GM13976 (cell line): Measurements from ENCODE around the gene CYP2A13.

Source experiments
- DNase-seq: peaks from one replicate; pipeline ENCODE4 v3.0.0; 2012; ENCODE audit warnings: low spot score
- CTCF ChIP-seq: IDR thresholded peaks from 2 replicates; pipeline ENCODE4 v1.5.1; 2012; ENCODE audit warnings: borderline replicate concordance, mild to moderate bottlenecking; ENCODE audit not compliant: insufficient read depth; ENCODE audit errors: extremely low read depth, missing control alignments, control extremely low read depth
- in situ Hi-C: fragments of 300-500 bp; cut with MboI; formaldehyde crosslinking; loops from one replicate; pipeline ENCODE4 v1.12.0; 2022; ENCODE audit warnings: low sequenced_read_pairs, mixed read lengths, inconsistent platforms; ENCODE audit not compliant: unreplicated experiment

Gene CYP2A13

GRCh38 chr19:41083516-41083915 is 4.7 kb upstream of the CYP2A13 start:
- in situ Hi-C loops: no loop called here
- DNase-seq: no peak
- no peak for TF ChIP-seq CTCF

- no peak for DNase-seq
- in situ Hi-C loops: no loop called here
- no peak for TF ChIP-seq CTCF
Measured at GRCh38 chr19:41085748-41086415, 2.4 kb upstream of the CYP2A13 start.

- no peak for DNase-seq
- in situ Hi-C loops: no loop called here
- TF ChIP-seq CTCF: no peak
Measured at GRCh38 chr19:41089959-41090358, 1.7 kb downstream of the CYP2A13 start.

GRCh38 chr19:41095703-41096102 is 7.5 kb downstream of the CYP2A13 start:
- in situ Hi-C loops: no loop called here
- no peak for DNase-seq
- TF ChIP-seq CTCF: no peak

GRCh38 chr19:41096353-41096752 is 8.1 kb downstream of the CYP2A13 start:
- no peak for DNase-seq
- no peak for TF ChIP-seq CTCF
- in situ Hi-C loops: no loop called here

- in situ Hi-C loops: no loop called here
- no peak for TF ChIP-seq CTCF
- no peak for DNase-seq
Measured at GRCh38 chr19:41097302-41097701, 9.1 kb downstream of the CYP2A13 start.
